ENCODE data around the gene SKIL.

The SKIL gene

DNA sequence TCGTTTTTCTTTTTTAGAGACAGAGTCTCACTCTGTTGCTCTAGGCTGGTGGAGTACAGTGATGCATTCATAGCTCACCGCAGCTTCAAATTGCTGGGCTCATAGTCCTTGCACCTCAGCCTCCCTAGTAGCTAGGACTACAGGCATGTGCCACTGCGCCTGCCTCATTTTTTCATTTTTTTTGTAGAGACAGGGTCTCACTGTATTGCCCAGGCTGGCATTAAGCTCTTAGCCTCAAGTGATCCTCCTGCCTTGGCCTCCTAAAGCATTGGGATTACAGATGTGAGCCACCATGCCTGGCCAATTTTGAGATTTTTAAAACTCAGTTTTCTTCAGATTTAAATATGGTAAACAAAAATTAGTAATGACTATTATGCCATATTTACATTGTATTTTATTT lies 29.0 kb downstream of the SKIL start:
- Histone ChIP-seq H4K20me1 (ENCODE audit: insufficient read depth, low read length) (no peaks in the 10 kb centered on the region), H3K4me2 (ENCODE audit: low read length) (no peak overlapping the region), H2AFZ (ENCODE audit: low read length) (no peak overlapping the region), H3K4me1 (ENCODE audit: insufficient read depth, low read length, severe bottlenecking) (no peaks in the 10 kb centered on the region), H3K4me3 (ENCODE audit: low read depth, low read length, poor library complexity, severe bottlenecking) (no peak overlapping the region), H3K79me2 (ENCODE audit: insufficient read depth, low read length) (no peaks in the 10 kb centered on the region), H3K36me3 (ENCODE audit: insufficient read depth, low read length) (peaks cover 86% of the 10 kb centered on the region), H3K9me3 (ENCODE audit: low read length) (peaks cover 4% of the 10 kb centered on the region; the same call in 1 of the 2 replicates), H3F3A (ENCODE audit: insufficient read depth, low read length) (peaks cover 5% of the 10 kb centered on the region; the same call in 1 of the 2 replicates), H3K9me2 (ENCODE audit: low read depth, low read length) (no peaks in the 10 kb centered on the region), H3K27me3 (ENCODE audit: insufficient read depth, low read length) (no peaks in the 10 kb centered on the region), H3K27ac (ENCODE audit: low read depth, low read length, poor library complexity, severe bottlenecking) (no peak overlapping the region), H3K9ac (ENCODE audit: low read length) (no peak overlapping the region)
- TF ChIP-seq EZH2 (IDR thresholded peaks at IDR 0.05; ENCODE audit: borderline replicate concordance, low read length), result no peak
- TF ChIP-seq, protein P1, sequence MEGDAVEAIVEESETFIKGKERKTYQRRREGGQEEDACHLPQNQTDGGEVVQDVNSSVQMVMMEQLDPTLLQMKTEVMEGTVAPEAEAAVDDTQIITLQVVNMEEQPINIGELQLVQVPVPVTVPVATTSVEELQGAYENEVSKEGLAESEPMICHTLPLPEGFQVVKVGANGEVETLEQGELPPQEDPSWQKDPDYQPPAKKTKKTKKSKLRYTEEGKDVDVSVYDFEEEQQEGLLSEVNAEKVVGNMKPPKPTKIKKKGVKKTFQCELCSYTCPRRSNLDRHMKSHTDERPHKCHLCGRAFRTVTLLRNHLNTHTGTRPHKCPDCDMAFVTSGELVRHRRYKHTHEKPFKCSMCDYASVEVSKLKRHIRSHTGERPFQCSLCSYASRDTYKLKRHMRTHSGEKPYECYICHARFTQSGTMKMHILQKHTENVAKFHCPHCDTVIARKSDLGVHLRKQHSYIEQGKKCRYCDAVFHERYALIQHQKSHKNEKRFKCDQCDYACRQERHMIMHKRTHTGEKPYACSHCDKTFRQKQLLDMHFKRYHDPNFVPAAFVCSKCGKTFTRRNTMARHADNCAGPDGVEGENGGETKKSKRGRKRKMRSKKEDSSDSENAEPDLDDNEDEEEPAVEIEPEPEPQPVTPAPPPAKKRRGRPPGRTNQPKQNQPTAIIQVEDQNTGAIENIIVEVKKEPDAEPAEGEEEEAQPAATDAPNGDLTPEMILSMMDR (IDR thresholded peaks at IDR 0.05; ENCODE audit: low read length), result no peak

DNA sequence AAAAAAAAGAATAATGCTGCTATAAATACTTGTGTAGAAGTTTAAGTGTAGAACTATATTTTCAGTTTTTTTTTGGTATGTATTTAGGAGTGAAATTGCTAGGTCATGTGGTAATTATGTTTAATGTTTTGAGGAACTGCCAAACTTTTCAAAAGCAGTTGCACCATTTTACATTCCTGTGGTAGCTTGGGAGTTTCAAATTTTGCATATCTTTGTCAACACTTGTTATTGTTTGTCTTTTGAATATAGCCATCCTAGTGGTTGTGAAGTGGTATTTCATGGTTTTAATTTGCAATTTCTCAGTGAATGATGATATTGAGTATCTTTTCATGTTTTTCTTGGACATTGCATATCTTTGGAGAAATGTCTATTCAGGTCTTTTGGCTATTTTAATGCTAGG lies 30.4 kb downstream of the SKIL start:
- Histone ChIP-seq H3K27me3 (ENCODE audit: insufficient read depth, low read length) (no peaks in the 10 kb centered on the region), H3K36me3 (ENCODE audit: insufficient read depth, low read length) (peaks cover 90% of the 10 kb centered on the region), H3K4me1 (ENCODE audit: insufficient read depth, low read length, severe bottlenecking) (no peaks in the 10 kb centered on the region), H3K9me3 (ENCODE audit: low read length) (peaks cover 4% of the 10 kb centered on the region; the same call in 1 of the 2 replicates), H3K79me2 (ENCODE audit: insufficient read depth, low read length) (no peaks in the 10 kb centered on the region), H3K27ac (ENCODE audit: low read depth, low read length, poor library complexity, severe bottlenecking) (no peak overlapping the region), H3K9ac (ENCODE audit: low read length) (no peak overlapping the region), H3K4me2 (ENCODE audit: low read length) (no peak overlapping the region), H3K9me2 (ENCODE audit: low read depth, low read length) (no peaks in the 10 kb centered on the region), H3K4me3 (ENCODE audit: low read depth, low read length, poor library complexity, severe bottlenecking) (no peak overlapping the region), H4K20me1 (ENCODE audit: insufficient read depth, low read length) (no peaks in the 10 kb centered on the region), H2AFZ (ENCODE audit: low read length) (no peak overlapping the region), H3F3A (ENCODE audit: insufficient read depth, low read length) (peaks cover 5% of the 10 kb centered on the region; the same call in 1 of the 2 replicates)
- no peak for TF ChIP-seq EZH2 (IDR thresholded peaks at IDR 0.05; ENCODE audit: borderline replicate concordance, low read length)
- TF ChIP-seq, protein P1 (IDR thresholded peaks at IDR 0.05; ENCODE audit: low read length), result no peak

DNA sequence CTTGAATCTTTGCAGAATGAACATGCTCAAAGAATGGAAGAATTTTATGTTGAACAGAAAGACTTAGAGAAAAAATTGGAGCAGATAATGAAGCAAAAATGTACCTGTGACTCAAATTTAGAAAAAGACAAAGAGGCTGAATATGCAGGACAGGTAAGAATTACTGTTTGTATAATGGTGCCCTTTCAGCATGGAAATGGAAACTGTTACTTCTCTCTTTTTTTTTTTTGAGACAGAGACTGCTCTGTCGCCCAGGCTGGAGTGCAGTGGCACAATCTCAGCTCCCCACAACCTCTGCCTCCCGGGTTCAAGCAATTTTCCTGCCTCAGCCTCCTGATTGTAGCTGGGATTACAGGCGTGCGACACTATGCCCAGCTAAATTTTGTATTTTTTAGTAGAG lies 33.6 kb downstream of the SKIL start:
- Histone ChIP-seq H3K9ac (ENCODE audit: low read length) (no peak overlapping the region), H3K4me1 (ENCODE audit: insufficient read depth, low read length, severe bottlenecking) (no peaks in the 10 kb centered on the region), H2AFZ (ENCODE audit: low read length) (no peak overlapping the region), H3K4me2 (ENCODE audit: low read length) (no peak overlapping the region), H3K9me3 (ENCODE audit: low read length) (peaks cover 4% of the 10 kb centered on the region; the same call in 1 of the 2 replicates), H3K9me2 (ENCODE audit: low read depth, low read length) (no peaks in the 10 kb centered on the region), H3K79me2 (ENCODE audit: insufficient read depth, low read length) (no peaks in the 10 kb centered on the region), H3K36me3 (ENCODE audit: insufficient read depth, low read length) (peaks cover 74% of the 10 kb centered on the region), H3K4me3 (ENCODE audit: low read depth, low read length, poor library complexity, severe bottlenecking) (no peak overlapping the region), H3F3A (ENCODE audit: insufficient read depth, low read length) (peaks cover 5% of the 10 kb centered on the region; the same call in 1 of the 2 replicates), H3K27ac (ENCODE audit: low read depth, low read length, poor library complexity, severe bottlenecking) (no peak overlapping the region), H4K20me1 (ENCODE audit: insufficient read depth, low read length) (no peaks in the 10 kb centered on the region), H3K27me3 (ENCODE audit: insufficient read depth, low read length) (no peaks in the 10 kb centered on the region)
- TF ChIP-seq, protein P1 (IDR thresholded peaks at IDR 0.05; ENCODE audit: low read length), result no peak
- no peak for TF ChIP-seq EZH2 (IDR thresholded peaks at IDR 0.05; ENCODE audit: borderline replicate concordance, low read length)

All from OCI-LY1 (cell line).